AG04449 (cell line): ENCODE measurements around the gene TANC1.
"Not testable (repeated sequence)": the region's sequence is repeated elsewhere in the genome, so short reads cannot be mapped to it uniquely, and the experiment has no call there.

Experiments used
- CTCF ChIA-PET: fragments of 350-600 bp; formaldehyde crosslinking; extraction: SDS; loops from one replicate; lab custom pipeline; 2021; ENCODE audit warnings: antibody characterized with exemption; lab: Yijun Ruan, JAX
- POLR2A ChIA-PET: fragments of 400-600, 350-600 bp; formaldehyde crosslinking; extraction: SDS; loops from one replicate; lab custom pipeline; 2020; ENCODE audit warnings: antibody characterized with exemption, inconsistent platforms; lab: Yijun Ruan, JAX
- DNase-seq: peaks from one replicate; pipeline ENCODE4 v3.0.0-alpha.2; 2010; ENCODE audit warnings: low read depth, low spot score
- H3K4me3 ChIP-seq: 2 replicates; pipeline ENCODE4 v1.5.1; 2011; ENCODE audit warnings: low read depth, mild to moderate bottlenecking, control low read depth, low read length
- CTCF ChIP-seq: IDR thresholded peaks from one replicate; pipeline ENCODE4 v1.5.1; 2011; ENCODE audit warnings: mild to moderate bottlenecking, moderate library complexity, low read length, control low read depth, inconsistent platforms; ENCODE audit not compliant: insufficient read depth; ENCODE audit errors: missing control alignments

The TANC1 gene

GRCh38 chr2:159139216-159139933, 170.9 kb downstream of the TANC1 start:
- DNase-seq, result no peak
- CTCF ChIA-PET, result interaction anchor here (1.2 to 3.1 kb wide), 8 partner anchors 9 to 236 kb away, joined by 3 to 10 read pairs (median 4); no protein-coding TSS in a partner anchor
- TF ChIP-seq CTCF, result no peak
- POLR2A ChIA-PET, result interaction anchor here (1.3 kb wide), 2 partner anchors 8 to 573 kb away, joined by 5 to 6 read pairs; partner anchors contain the start of gene MARCHF7
- H3K4me3 ChIP-seq, result no peak overlapping the region

- ChIA-PET POLR2A (interaction anchor here (0.8 to 1.3 kb wide), 3 partner anchors 9 to 572 kb away, joined by 4 to 6 read pairs (median 5); partner anchors contain the start of gene MARCHF7), CTCF (interaction anchor here (1.2 to 3.7 kb wide), 7 partner anchors 8 to 237 kb away, joined by 3 to 20 read pairs (median 6); no protein-coding TSS in a partner anchor)
- no peak for TF ChIP-seq CTCF
Observed at GRCh38 chr2:159140070-159140769, 171.8 kb downstream of the TANC1 start.

GRCh38 chr2:159140821-159141220, 172.4 kb downstream of the TANC1 start:
- DNase-seq, H3K4me3 ChIP-seq: not testable (repeated sequence)
- POLR2A ChIA-PET, result interaction anchor here (0.8 to 1.3 kb wide), 3 partner anchors 10 to 571 kb away, joined by 4 to 6 read pairs (median 5); partner anchors contain the start of gene MARCHF7
- CTCF ChIA-PET, result interaction anchor here (1.2 to 3.7 kb wide), 5 partner anchors 10 to 22 kb away, joined by 3 to 20 read pairs (median 4); no protein-coding TSS in a partner anchor
- TF ChIP-seq CTCF, result peak; percentile 4

More at GRCh38 chr2:159140070-159140769, 171.8 kb downstream of the TANC1 start:
- no peak overlapping the region for H3K4me3 ChIP-seq
- DNase-seq, result no peak

- ChIA-PET POLR2A (no interaction called here), CTCF (no interaction called here)
Observed at GRCh38 chr2:159144776-159145614, 176.6 kb downstream of the TANC1 start.

GRCh38 chr2:159145745-159146354, 177.4 kb downstream of the TANC1 start:
- no peak for TF ChIP-seq CTCF
- no peak for DNase-seq
- ChIA-PET CTCF (no interaction called here), POLR2A (no interaction called here)
- no peak overlapping the region for H3K4me3 ChIP-seq

More at GRCh38 chr2:159144776-159145614, 176.6 kb downstream of the TANC1 start:
- H3K4me3 ChIP-seq, result no peak overlapping the region
- no peak for DNase-seq
- no peak for TF ChIP-seq CTCF
